ENCODE measurements around the gene EPB41L4B. TPM values are rescaled to one million over a fixed set of nuclear protein-coding genes. Genes with fewer than 3 reads are reported as not detected.
"Not testable (repeated sequence)": the region's sequence is repeated elsewhere in the genome, so short reads cannot be mapped to it uniquely, and the experiment has no call there.

EPB41L4B gene
- total and polyA plus RNA-seq, 3 donors from 2014 or later: 10.9 to 14.5 (median 14.3) TPM

- 77 to 86% methylated on average over 4 of the region's 4 CpGs for WGBS, 2 donors
- Histone ChIP-seq H3K27me3 (no peaks in the 10 kb centered on the region), H3K9me3 (no peaks in the 10 kb centered on the region), H3K4me1 (no peaks in the 10 kb centered on the region), H3K36me3 (ENCODE audit: low read depth, missing control alignments) (no peaks in the 10 kb centered on the region), H3K4me3 (no peak overlapping the region), H3K27ac (no peak overlapping the region)
- no peak for DNase-seq
- intact Hi-C loops (cut with DNase I; ENCODE audit: low total_unique reads): no loop called here
- no peak for TF ChIP-seq POLR2A (IDR thresholded peaks at IDR 0.05)
- TF ChIP-seq CTCF (IDR thresholded peaks at IDR 0.05): no peak
Measured at GRCh38 chr9:109286571-109286977, 34.3 kb downstream of the EPB41L4B start.

- H3K4me1 ChIP-seq; H3K4me3 ChIP-seq; H3K27me3 ChIP-seq; DNase-seq; H3K27ac ChIP-seq; H3K36me3 ChIP-seq (ENCODE audit: low read depth, missing control alignments); H3K9me3 ChIP-seq; intact Hi-C loops (cut with DNase I; ENCODE audit: low total_unique reads): not testable (repeated sequence)
- 86 to 96% methylated on average over 2 of the region's 2 CpGs for WGBS, 2 donors
Measured at GRCh38 chr9:109283672-109284071, 37.2 kb downstream of the EPB41L4B start.

- Histone ChIP-seq H3K36me3 (ENCODE audit: low read depth, missing control alignments) (no peaks in the 10 kb centered on the region), H3K4me3 (no peak overlapping the region), H3K27ac (no peak overlapping the region), H3K27me3 (no peaks in the 10 kb centered on the region), H3K9me3 (no peaks in the 10 kb centered on the region), H3K4me1 (no peaks in the 10 kb centered on the region)
- WGBS, 2 donors: 79 to 82% methylated on average over 3 of the region's 3 CpGs
- intact Hi-C loops (cut with DNase I; ENCODE audit: low total_unique reads): no loop called here
- DNase-seq: no peak
- no peak for TF ChIP-seq CTCF (IDR thresholded peaks at IDR 0.05)
- no peak for TF ChIP-seq POLR2A (IDR thresholded peaks at IDR 0.05)
Measured at GRCh38 chr9:109283012-109283411, 37.8 kb downstream of the EPB41L4B start.

- TF ChIP-seq CTCF (IDR thresholded peaks at IDR 0.05) (no peak), POLR2A (IDR thresholded peaks at IDR 0.05) (no peak)
- Histone ChIP-seq H3K4me3 (no peak overlapping the region), H3K27me3 (no peaks in the 10 kb centered on the region), H3K36me3 (ENCODE audit: low read depth, missing control alignments) (no peaks in the 10 kb centered on the region), H3K4me1 (no peaks in the 10 kb centered on the region), H3K9me3 (no peaks in the 10 kb centered on the region), H3K27ac (no peak overlapping the region)
- WGBS, 2 donors: 94 to 96% methylated on average over 3 of the region's 3 CpGs
- intact Hi-C loops (cut with DNase I; ENCODE audit: low total_unique reads): no loop called here
- DNase-seq: no peak
Measured at GRCh38 chr9:109282302-109282701, 38.6 kb downstream of the EPB41L4B start.

- H3K9me3 ChIP-seq: no peaks in the 10 kb centered on the region
- no peak overlapping the region for H3K27ac ChIP-seq
- TF ChIP-seq POLR2A (IDR thresholded peaks at IDR 0.05) (no peak), CTCF (IDR thresholded peaks at IDR 0.05) (no peak)
- no peak overlapping the region for H3K4me3 ChIP-seq
- H3K27me3 ChIP-seq: no peaks in the 10 kb centered on the region
- H3K4me1 ChIP-seq: no peaks in the 10 kb centered on the region
- H3K36me3 ChIP-seq (ENCODE audit: low read depth, missing control alignments): no peaks in the 10 kb centered on the region
- intact Hi-C loops (cut with DNase I; ENCODE audit: low total_unique reads): no loop called here
- DNase-seq: no peak
- WGBS, 2 donors: 95 to 96% methylated on average over 8 of the region's 8 CpGs
Measured at GRCh38 chr9:109281518-109281917, 39.3 kb downstream of the EPB41L4B start.
